Fibroblast of skin of left quadriceps (primary cell): Measurements from ENCODE around the gene GPC4.

ENCODE experiments used
- DNase-seq, 2 experiments: peaks; one replicate each; pipeline ENCODE4 v3.0.0-alpha.2; 2013; ENCODE audit warnings: low read depth in 2 of 2

GPC4 gene

GRCh38 chrX:133415276-133416105 lies at the start of gene GPC4:
Gene GPC4, minus strand, starts transcription at chrX:133415489. Its CDS starts 524 bp downstream, at chrX:133414965.
- peak; percentile 20 to 23 for DNase-seq

GRCh38 chrX:133461231-133461630 lies 45.9 kb upstream of the GPC4 start:
- DNase-seq: no peak

GRCh38 chrX:133454924-133455323 lies 39.6 kb upstream of the GPC4 start:
- no peak for DNase-seq

GRCh38 chrX:133454491-133454914 lies 39.2 kb upstream of the GPC4 start:
- DNase-seq: no peak

GRCh38 chrX:133448512-133449076 lies 33.3 kb upstream of the GPC4 start:
- peak; percentile 10 to 20 for DNase-seq

- no peak for DNase-seq
Observed at GRCh38 chrX:133444952-133445831, 29.9 kb upstream of the GPC4 start.

GRCh38 chrX:133444196-133444595 lies 28.9 kb upstream of the GPC4 start:
- peak in 1 of 2 experiments; percentile 4 for DNase-seq

- no peak for DNase-seq
Observed at GRCh38 chrX:133440797-133441163, 25.5 kb upstream of the GPC4 start.

GRCh38 chrX:133440081-133440796 lies 24.9 kb upstream of the GPC4 start:
- DNase-seq: no peak

GRCh38 chrX:133437766-133438165 lies 22.5 kb upstream of the GPC4 start:
- DNase-seq: no peak

- DNase-seq: no peak
Observed at GRCh38 chrX:133437356-133437755, 22.1 kb upstream of the GPC4 start.

GRCh38 chrX:133435544-133436124 lies 20.3 kb upstream of the GPC4 start:
- DNase-seq: no peak

GRCh38 chrX:133434197-133434820 lies 19.0 kb upstream of the GPC4 start:
- no peak for DNase-seq

GRCh38 chrX:133419911-133420310 lies 4.6 kb upstream of the GPC4 start:
- no peak for DNase-seq

GRCh38 chrX:133418588-133418987 lies 3.3 kb upstream of the GPC4 start:
- DNase-seq: no peak

- DNase-seq: no peak
Observed at GRCh38 chrX:133417364-133417763, 2.1 kb upstream of the GPC4 start.

- DNase-seq: no peak
Observed at GRCh38 chrX:133414406-133415275, 648 bp downstream of the GPC4 start.

- DNase-seq: no peak
Observed at GRCh38 chrX:133413218-133413925, 1.9 kb downstream of the GPC4 start.

- DNase-seq: no peak
Observed at GRCh38 chrX:133412665-133413064, 2.6 kb downstream of the GPC4 start.
